Suprapubic skin (tissue), 3 donors: ENCODE measurements around the gene TXNIP.

Experiments
- POLR2A ChIP-seq, 2 donors: fragments of 450-650 bp; IDR thresholded peaks; one replicate each; pipeline ENCODE4 v1.6.1; 2017; ENCODE audit warnings: antibody characterized with exemption in 2 of 2, mild to moderate bottlenecking in 2 of 2, moderate library complexity in 2 of 2
- TF ChIP-seq, protein P1 (sequence below), 2 donors: fragments of 200-600 bp in 1 of 2; fragments of 450-650 bp in 1 of 2; sonication (generic) in 1 of 2; IDR thresholded peaks; one replicate each; pipeline ENCODE4 v1.5.1; 2016 to 2019; ENCODE audit warnings: antibody characterized with exemption in 2 of 2, mild to moderate bottlenecking in 1 of 2, moderate library complexity in 1 of 2

DNA sequence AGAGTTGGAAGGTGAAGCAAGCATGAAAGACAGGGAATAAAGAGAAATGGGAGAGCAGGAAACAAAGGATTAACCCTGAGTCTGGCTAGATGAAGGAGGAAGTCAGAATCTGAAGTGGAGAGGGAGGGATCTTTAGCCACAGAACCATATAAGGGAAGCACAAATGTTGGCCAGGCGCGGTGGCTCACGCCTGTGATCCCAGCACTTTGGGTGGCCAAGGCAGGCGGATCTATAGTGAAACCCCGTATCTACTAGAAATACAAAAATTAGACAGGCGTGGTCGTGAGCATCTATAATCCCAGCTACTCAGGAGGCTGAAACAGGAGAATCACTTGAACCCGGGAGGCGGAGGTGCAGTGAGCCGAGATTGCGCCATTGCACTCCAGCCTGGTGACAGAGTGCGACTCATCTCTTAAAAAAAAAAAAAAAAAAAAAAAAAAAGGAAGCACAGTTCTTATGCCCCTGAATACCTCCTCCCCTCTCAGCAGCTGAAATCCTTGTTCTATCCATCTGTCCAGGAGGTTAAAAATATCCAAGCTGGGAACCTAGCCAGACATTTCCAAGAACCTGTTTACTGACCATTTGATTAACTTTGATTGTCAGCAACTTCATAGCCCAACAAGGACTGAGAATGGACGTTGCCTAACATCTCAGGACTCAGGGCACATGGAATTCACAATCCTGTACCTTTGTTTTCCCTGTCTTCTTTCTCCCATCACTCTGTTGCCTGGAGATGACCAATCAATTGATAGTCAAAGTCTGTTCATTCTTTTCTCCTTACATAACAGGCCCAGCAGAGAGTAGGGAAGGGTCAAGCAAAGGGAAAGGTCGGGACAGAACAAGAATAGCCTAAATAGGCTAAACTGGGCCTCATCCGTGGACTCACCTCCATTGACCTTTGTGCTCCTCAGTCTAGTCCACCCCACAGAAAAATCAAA lies 10.6 kb downstream of the TXNIP start:
- no peak for TF ChIP-seq POLR2A (IDR thresholded peaks at IDR 0.05)
- TF ChIP-seq, protein P1, sequence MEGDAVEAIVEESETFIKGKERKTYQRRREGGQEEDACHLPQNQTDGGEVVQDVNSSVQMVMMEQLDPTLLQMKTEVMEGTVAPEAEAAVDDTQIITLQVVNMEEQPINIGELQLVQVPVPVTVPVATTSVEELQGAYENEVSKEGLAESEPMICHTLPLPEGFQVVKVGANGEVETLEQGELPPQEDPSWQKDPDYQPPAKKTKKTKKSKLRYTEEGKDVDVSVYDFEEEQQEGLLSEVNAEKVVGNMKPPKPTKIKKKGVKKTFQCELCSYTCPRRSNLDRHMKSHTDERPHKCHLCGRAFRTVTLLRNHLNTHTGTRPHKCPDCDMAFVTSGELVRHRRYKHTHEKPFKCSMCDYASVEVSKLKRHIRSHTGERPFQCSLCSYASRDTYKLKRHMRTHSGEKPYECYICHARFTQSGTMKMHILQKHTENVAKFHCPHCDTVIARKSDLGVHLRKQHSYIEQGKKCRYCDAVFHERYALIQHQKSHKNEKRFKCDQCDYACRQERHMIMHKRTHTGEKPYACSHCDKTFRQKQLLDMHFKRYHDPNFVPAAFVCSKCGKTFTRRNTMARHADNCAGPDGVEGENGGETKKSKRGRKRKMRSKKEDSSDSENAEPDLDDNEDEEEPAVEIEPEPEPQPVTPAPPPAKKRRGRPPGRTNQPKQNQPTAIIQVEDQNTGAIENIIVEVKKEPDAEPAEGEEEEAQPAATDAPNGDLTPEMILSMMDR (IDR thresholded peaks at IDR 0.05): no peak
